RPMI8226 (cell line): Measurements from ENCODE around the gene HOXB2.
"Not testable (repeated sequence)": the region's sequence is repeated elsewhere in the genome, so short reads cannot be mapped to it uniquely, and the experiment has no call there.

Experiments
- DNase-seq: peaks from one replicate; pipeline ENCODE4 v3.0.0-alpha.2; 2015

The HOXB2 gene

DNA sequence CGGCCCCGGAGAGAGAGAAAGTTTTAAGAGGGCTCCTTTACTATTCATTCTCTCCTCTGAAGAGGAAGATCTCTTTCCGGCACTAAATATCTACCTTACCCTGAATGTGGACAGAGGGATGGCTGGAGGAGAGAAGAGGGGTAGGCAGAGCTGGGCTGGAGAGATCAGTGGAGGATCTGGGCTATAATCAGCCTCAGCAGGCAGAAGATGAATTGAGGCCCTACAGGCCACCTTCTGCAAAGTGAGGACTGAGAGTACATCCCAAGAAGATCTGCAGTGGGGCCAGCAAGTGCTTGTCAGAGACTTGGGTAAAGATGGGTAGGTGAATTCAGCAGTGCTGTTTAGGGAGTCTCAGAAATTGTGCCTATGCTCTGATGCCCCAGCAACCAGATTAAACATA, 7.6 kb downstream of the HOXB2 start:
- DNase-seq: no peak

DNA sequence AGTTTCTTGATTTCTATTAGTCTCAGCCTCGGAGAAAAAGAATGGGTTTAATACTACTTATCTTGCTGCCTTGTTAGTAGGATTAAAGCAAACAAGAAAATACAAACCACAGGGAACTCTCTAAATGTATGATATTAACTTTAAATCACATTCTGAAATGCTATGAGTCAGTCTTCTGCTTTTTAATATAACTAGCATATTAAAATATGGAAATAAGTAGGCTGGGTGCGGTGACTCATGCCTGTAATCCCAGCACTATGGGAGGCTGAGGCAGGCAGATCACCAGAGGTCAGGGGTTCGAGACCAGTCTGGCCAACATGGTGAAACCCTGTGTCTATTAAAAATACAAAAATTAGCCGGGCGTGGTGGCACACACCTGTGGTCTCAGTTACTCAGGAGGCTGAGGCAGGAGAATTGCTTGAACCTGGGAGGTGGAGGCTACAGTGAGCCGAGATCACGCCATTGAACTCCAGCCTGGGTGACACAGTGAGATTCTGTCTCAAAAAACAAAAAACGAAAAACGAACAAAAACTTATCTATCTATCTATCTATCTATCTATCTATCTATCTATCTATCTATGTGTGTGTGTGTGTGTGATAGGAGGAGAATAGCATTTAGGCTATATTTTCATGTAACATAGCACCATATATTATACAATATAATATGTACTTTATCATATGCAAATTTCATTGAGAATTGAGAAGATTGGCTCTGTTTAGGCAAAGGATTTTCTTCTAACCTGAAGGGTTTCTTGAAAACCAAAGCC, 8.9 kb downstream of the HOXB2 start:
- not testable (repeated sequence) for DNase-seq

DNA sequence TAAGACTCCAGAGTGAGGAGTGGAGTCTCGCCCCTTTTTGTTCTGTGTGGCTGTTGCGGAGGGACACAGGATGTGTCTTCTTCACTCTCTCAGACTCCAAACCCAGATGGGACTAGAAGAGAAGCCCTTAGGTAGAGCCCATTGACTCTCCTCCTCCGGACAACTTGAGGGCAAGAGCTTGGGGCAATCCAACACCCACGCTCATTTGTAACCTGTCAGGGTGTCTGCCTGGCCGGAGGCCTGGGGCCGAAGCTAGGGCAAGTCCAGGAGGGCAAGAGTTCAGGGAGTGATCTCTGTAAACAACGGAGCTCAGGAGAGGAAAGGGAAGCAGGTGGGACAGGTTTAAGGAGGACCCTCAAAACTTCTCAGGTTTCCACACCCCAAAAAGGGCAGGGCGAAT, 12.6 kb downstream of the HOXB2 start:
- DNase-seq: no peak

DNA sequence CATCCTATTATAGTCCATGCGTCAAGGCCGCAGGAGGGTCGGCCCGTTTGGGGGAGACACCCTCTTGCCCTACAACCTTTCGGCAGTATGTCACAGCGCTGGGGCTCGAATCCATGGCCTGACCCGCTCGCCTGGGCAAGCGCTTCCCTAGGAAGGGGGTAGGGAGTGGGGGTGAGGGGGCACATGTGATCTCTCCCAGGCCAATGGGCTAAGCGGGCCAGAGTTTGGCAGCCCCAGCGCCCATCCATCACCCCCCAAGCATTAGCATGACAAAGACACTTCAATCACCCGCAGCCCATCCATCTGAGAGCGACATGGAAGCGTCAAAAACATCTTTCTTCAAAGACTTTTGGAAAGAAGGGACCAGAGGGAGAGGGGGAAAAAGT, 14.0 kb downstream of the HOXB2 start, which contains the start of gene HOXB1:
Gene HOXB1, minus strand, starts transcription at position 125 of the 386 bp plus-strand sequence. Its CDS starts 107 bp downstream, at position 18.
- DNase-seq: no peak

DNA sequence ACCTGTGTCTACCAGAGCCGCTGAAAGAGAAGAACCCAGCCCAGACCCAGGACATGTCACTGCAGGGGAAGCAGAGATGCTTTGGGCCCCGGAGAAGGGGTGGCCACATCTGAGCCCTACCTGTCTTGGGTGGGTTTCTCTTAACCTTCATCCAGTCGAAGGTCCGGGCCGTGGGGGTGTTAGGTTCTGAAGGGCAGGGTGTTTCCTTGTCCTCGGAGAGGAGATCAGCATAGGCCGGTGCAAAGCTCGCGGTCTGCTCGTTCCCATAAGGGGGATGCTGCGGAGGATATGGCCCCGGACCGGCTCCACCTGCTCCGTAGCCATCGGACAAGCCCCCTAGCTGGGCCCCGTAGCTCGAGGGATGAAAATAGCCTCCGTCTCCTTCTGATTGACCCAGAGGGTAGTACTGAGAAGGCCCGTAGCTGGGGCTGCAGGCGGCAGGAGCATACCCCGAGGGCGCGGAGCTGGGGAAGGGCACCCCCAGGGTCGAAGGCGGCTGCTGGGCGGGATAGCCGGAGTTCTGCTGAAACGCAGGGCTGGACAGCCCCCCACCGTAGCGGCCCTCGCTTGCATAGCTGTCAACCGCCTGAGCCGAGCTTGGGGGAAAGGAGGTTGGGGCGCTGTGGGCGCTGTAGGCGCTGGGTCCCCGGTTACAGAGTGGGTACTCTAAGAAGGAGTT, 14.6 kb downstream of the HOXB2 start:
- no peak for DNase-seq

DNA sequence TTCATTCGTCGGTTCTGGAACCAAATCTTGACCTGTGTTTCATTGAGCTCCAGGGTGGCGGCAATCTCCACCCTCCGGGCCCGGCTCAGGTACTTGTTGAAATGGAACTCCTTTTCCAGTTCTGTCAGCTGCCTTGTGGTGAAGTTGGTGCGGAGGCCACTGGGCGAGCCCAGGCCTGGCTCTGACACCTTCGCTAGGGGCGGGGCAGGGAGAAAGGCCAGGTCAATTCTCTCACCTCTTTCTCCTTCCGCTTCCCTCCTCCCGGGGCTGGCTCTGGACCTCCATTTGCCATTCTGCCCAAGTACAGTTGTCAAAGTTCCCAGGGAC, 15.3 kb downstream of the HOXB2 start:
- no peak for DNase-seq

DNA sequence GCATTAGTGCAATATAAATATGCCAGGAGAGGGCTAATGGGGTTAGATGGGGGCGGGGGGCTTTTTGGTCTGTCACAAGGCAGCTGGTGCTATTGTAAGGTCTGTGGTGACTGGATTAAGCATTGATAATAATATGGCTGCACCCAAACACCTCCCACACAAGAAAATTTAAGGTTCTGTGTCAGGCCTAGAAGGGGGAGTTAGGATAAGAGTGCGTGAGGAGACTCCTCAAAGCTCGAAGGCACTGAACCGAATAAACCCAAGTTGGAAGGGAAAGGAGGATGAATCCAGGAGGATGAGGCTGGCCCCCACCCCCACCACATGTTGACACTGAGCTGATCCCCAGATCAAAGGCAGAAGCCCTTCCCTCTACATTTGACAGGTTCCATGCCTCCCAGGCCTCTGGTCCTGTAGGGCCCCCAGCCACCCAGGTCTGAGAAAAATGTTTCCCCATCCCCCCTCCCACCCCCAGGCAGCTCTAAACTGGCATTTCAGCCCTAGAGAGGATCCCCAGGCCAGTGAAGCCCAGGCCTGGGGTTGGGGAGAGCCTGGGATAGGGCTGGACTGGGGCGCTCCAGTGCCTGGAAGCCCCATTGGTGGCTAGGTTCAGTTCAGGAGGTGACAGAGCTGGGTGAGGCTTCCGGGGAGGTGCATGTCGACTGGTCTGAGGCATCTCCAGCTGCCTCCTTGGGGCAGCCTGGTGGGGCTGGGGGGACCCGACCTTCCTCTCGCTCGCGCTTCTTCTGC, 15.8 kb downstream of the HOXB2 start:
- no peak for DNase-seq

DNA sequence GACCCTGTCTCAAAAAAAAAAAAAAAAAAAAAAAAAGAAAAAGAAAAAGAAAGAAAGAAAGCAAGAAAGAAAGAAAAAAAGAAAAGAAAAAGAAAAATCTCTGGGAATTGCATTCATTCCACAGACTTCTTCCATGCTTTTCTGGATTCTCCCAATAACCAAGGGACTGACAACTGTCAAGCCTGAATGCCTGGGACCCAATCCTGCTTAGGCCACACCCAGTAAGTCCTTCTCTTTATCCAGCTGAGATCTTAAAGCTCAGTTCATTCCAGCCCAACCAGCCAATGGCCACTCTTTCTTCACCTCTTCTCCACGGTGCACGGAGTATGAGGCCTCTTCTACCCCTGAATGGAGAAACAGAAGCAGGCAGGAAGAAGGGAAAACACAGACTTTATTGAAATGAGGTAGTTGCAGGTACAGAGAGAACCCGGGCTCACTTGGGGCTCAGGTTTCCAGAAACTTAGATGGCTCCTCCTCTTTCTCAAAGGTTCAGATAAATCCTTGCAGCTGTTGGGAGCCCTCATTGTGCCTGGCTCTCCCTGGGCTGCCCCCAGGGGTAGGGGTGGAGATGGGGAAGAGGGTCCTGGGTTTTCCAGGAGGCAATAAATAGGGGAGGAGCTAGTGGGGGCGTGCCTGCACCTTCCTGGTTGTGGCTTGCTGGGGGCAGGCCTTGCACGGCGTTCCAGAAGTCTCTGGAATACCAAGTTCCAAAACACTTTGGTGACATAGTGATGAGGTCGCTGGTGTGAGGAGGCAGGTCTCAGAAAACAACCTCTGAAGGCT, 16.6 kb downstream of the HOXB2 start:
- DNase-seq: no peak

DNA sequence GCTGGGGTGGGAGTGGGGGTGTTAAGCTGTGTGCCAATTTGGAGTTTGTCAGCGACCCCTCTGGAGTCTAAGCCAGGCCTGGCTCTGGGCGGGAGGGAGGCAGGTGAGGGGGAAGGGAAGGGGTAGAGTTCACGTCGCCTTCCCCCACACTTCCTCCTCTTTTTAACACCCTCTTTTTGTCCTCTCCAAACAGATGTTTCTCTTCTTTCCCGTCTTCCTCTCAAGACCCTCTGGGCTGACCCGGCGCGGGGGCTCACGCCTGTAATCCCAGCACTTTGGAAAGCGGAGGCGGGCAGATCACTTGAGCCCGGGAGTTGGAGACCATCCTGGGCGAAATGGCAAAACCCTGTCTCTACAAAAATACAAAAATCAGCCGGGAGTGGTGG, 17.4 kb downstream of the HOXB2 start:
- no peak for DNase-seq

DNA sequence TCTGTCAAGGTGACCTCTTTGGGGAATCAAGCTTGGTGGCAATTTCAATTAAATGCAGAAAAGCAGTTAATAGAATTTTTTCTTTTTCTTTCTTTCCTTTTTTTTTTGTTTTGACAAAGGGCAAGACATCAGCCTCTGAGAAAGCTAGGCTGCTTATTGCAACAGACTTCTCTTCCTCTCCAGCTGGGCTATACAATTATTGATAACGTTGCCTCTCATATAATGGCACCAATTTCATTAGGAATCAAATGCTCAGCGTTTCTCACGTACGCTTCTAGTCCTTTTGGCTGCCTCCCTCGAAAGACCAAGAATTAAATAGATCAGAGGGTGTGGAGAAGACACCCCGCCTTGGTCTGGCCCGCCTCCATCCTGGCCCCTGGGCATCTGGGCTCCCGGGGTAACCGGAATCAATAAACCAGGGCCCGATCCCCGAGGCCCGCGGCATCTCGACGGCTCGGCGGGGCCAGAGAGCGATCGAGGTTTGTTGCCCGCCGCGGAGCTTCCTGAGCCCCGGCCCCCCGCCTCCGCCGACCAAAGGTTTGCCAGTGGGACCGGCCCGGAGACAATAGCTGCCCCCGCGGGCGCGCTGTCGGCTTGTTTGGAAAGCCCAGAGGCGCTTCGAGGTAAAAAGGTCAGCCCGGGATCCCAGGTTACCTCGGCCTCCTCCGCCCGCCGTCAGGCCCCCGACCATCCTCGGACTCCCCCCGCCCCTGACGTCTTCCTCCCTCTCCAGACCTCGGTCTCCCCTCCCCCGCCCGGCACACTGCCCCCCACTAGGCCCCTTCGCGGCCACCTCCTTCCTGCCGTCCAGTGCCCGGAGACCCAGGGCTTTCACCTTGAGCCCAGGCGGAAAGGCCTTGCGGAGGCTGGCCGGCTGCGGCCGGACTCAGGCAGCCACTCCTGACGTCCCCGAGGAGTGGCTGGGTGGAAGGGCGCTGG, 18.0 kb downstream of the HOXB2 start:
- no peak for DNase-seq

DNA sequence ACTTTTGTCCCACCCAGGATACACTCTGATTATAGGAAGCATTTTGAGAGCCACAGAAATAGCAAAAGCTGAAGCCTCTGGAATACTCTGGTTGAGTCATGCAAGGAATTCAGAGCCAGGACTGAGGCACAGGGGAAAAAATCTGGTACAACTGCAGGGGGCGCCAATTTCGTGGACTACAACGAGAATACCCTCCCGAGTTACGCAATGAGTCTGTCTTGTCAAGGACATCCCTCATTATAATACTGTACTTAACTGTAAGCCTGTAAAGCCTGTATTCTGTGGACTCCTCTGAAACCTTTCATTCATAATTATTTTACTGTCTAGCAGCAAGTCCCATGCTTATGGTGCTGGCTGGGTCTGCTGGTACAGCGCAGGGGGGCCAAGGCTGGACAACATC, 21.9 kb downstream of the HOXB2 start:
- DNase-seq: no peak

DNA sequence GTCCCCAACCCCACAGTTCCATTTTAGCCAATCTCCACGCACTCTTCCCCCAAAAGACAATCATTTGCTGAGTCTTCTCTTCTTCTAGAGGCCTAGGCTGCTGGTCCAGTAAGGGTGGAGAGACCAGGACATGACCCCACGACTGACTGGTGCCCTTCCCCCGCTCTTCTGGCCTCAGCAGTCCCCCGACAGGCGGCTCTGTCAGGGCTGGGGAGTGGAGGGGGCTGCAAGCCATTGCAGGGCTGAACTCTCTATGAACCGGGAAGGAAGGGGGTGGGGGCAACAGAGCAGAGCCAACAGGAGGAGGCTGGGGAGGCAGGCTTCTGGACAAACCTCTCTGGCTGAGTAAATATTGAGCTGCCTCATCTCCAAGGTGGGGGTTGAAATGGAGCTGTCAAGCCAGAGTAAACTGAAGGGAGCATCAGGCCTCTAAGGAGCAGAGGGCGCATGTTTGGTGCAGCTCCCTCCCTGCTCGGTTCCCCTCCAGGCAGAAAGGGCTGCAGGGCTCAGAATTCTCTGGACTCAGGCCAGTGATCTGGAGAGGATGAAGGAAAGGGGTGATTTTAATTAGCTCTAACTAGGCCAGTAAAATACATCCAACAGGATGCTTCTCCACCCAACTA, 22.8 kb downstream of the HOXB2 start:
- DNase-seq: peak; percentile 11

DNA sequence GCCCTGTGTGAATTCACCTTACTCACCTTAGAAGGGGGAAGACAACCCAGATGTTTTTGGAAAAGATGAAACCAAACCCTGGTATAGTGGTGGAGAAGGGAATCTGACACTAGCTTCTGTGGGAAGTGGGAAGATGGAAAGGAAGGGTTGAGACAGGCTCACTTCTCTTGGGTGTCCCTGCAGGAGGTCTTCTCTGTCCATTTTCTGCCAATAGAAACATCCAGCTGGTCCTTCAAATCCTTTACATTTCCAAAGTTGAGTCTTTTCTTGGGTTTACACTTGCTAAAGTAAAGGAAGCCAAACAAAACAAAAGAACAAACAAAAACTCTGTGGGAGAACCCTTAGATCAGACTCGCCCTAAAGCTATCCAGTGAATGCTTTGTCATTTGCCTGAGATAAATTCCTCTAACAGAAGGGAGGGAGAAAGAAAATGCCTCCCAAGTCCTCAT, 24.3 kb downstream of the HOXB2 start:
- no peak for DNase-seq

DNA sequence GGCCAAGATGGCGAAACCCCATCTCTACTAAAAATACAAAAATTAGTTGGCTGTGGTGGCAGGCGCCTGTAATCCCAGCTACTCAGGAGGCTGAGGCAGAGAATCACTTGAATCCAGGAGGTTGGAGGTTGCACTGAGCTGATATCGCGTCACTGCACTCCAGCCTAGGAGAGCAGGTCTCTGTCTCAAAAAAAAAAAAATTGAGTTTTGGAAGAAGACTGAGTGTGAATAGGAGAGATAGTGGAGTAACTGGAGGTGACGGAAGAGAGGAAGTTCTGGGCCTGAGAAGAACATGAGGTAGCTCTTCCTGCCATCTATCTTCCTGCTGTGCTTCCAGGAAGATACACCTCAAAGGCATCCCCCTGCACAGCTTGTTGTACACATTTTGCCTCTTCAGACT, 25.5 kb downstream of the HOXB2 start:
- DNase-seq: no peak

DNA sequence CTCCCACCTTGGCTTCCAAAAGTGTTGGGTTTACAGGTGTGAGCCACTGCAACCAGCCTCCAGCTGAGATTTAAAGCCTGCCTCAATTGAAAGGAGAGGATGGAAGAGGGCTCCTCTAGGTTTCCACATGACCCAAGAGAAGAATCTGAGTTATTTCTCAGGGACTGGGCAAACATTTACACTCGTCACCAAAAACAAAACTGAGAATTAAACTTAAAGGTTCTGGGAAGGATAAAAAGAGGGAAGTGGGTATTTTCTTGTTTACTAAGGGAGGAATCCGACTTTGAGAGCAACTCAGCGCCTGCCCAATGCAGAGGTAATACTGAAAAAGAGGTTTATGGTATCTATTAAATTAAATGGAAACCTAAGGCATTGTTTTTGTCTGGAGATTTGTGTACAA, 27.4 kb downstream of the HOXB2 start:
- peak; percentile 54 for DNase-seq

DNA sequence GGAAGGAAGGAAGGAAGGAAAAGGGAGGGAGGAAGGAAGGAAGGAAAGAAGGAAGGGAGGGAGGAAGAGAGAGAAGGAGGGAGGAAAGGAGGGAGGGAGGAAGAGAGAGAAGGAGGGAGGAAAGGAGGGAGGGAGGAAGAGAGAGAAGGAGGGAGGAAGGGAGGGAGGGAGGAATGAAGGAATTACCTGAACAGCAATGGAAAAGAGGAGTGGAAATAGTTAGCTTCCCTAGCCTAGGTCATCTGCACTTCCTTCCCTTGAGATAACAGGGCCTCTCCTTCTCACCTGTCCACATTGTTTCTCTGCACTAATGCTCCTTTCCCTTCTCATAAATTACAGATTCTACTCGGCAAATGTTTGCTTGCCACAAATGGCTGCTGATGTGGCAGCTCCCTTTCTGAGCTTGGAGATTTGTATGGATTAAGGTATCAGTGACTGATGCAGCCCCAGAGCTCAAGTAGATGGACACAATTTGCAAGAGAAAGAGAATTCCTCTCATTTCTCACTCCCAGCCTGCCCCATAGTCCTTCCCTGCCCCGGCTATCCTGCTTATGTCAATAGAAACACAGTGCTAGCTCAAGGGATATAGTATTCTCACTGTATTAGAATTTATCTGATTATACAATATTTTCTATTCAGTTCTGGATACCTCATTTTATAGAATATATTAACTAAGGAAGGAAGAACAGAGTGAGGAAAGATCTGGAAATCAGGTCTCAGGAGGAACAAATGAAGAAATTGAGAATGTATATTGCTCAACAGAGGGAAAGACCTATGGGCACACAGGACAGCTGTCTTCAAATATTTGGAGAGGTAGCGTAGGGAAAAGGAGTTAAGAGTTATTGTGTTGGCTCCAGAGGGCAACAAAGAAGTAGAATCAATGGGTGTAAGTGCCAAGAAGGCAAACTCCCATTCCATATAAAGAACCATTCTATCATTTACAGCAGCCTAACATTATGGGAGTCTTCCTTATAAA, 28.7 kb downstream of the HOXB2 start:
- no peak for DNase-seq

DNA sequence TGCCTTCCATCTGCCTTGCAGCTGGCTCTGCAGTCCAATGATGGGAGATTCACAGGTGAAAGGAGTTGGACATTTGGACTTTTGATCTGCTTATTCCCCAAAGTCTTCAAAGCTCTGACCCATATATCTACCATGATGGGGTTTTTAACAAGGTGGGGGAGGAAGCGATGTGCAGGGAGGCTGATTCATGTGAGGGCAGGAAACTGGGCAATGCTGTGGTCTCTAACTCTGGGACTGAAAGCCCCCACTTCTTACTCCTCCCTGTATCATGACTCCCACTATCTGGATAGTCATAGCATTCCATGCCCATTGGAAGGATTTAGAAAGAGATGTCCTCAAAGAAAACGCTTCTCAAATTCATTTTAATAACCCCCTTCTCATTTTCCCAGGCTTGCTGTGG, 30.4 kb downstream of the HOXB2 start:
- no peak for DNase-seq

DNA sequence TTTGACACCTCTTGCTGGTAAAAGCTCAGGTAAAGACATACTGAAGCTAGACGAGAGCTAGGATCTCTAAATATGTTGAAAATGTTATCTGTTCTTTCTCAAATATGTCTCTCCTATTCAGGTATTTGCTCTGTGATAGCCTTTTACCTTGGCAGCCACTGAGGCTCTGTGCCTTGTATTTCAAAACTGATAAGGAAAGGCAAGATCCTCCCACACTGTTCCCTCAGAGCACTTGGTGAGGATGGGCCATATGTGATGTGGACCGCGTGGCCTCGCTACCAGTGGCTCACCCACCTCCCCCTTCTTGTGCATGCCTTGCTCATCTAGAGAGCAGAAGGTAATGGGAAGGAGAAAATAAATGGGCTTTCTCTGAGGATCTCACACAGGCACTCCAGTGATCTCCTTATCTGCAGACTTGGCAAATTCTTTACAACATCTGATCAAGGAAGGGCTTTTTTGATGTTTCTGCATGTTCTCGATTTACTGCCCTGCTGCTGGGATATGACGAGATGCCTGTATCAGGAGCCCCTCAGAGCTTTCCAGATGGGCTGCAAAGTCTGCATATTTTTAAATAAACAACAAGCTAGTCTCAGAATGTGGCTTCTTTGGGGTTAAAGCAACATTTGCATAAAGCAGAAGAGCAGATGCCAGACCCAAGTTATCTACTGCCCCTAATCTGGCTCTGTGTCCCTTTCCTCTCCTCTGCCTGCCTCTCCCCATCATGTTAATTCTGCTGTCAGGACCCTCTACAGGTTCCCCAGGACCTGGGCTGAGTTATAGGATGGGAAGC, 31.0 kb downstream of the HOXB2 start:
- no peak for DNase-seq

DNA sequence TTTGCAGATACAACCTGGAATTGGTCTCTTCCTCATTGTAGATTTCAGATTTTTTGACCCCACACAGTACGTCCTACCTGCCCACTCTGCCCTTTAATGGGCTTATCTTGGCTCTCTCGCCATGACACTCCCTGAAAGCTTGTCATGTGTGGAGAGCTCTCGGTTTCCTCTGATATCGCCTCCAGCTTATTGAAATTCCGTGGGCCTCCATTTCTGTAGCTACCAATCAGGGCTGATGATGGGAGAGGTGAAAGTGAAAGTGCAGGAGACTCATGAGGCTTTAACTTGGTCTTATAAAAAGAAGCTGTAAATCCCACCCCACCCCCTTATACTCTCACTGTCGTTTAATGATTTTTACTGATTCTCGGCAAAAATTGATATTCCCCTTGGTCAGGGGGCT, 31.8 kb downstream of the HOXB2 start:
- DNase-seq: peak; percentile 20
